ENCODE data around the gene B3GALT2. TPM values are rescaled to one million over a fixed set of nuclear protein-coding genes. Genes with fewer than 3 reads are reported as not detected.

The B3GALT2 gene
- total and polyA plus RNA-seq, 2 of the 13 experiments (the other 11 are each of a cell fraction or from before 2014, with no cell fraction given) = not detected

DNA sequence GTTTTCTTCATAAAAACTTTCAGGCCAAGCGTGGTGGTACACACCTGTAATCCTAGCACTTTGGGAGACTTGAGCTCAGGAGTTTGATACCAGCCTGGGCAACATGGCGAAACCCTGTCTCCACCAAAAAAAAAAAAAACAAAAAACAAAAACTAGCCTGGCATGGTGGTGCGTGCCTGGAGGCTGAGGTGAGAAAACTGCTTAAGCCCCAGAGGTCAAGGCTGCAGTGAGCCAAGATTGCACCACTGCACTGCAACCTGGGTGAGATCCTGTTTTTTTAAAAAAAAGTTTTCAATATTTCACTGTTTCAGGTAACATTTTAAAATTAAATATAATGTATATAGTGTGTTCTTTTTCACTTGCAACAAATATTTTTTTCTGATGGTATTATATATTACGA lies 13.5 kb upstream of the B3GALT2 start:
- POLR2A ChIA-PET = no interaction called here
- Histone ChIP-seq H3K9ac (ENCODE audit: insufficient read depth, low read depth, low read length) (no peak overlapping the region), H4K20me1 (ENCODE audit: insufficient read depth, low read length) (no peaks in the 10 kb centered on the region), H3K27me3 (ENCODE audit: control insufficient read depth in 1 of 2, insufficient read depth in 2 of 2, low read length in 2 of 2) (no peaks in the 10 kb centered on the region), H2AFZ (ENCODE audit: low read length) (no peak overlapping the region), H3K9me3 (ENCODE audit: low read length) (no peaks in the 10 kb centered on the region), H3K36me3 (replicated peaks in 1 of 2; ENCODE audit: control insufficient read depth in 1 of 2, insufficient read depth in 2 of 2, low read length in 2 of 2) (no peaks in the 10 kb centered on the region; a peak in 1 of 5 replicates), H3K27ac (ENCODE audit: extremely low read length, insufficient read depth, low read length) (no peak overlapping the region), H3K4me3 (replicated peaks in 1 of 3; ENCODE audit: insufficient read depth in 1 of 3, low read depth in 2 of 3, low read length in 3 of 3) (no peak overlapping the region), H3K4me2 (ENCODE audit: low read depth, low read length) (no peak overlapping the region), H3K4me1 (ENCODE audit: insufficient read depth, low read length) (peaks cover 19% of the 10 kb centered on the region), H3K79me2 (ENCODE audit: insufficient read depth, low read length) (peaks cover 3% of the 10 kb centered on the region)
- no peak for TF ChIP-seq ZNF713 (CRISPR knock-in tag; IDR thresholded peaks at IDR 0.05)
- peak; percentile 37 for TF ChIP-seq NR2F6 (IDR thresholded peaks at IDR 0.05)
- TF ChIP-seq NR2F6 (CRISPR knock-in tag; IDR thresholded peaks at IDR 0.05) = no peak; the same call in 1 of the 2 replicates
- TF ChIP-seq RARA (CRISPR knock-in tag; IDR thresholded peaks at IDR 0.05) = 0 out of 2 replicates have a peak, but pooled peaks have one; percentile 10
- no peak for DNase-seq (ENCODE audit: low spot score)
- in situ Hi-C loops (cut with HindIII; ENCODE audit: extremely low pct_ligation_motif_present, low pct_unique_long_range_greater_than_20kb) = no loop called here
- BruUV-seq (replicated peaks) = no TSS peak
- intact Hi-C loops (cut with micrococcal nuclease; ENCODE audit: unreplicated experiment) = no loop called here
- FAIRE-seq = no peak
- ATAC-seq = no peak
- 95% methylated on average over 4 of the region's 4 CpGs for WGBS (ENCODE audit: low lambda C conversion rate)
- CTCF ChIA-PET (ENCODE audit: low intra/inter-chr PET ratio, low total read pairs) = no interaction called here

DNA sequence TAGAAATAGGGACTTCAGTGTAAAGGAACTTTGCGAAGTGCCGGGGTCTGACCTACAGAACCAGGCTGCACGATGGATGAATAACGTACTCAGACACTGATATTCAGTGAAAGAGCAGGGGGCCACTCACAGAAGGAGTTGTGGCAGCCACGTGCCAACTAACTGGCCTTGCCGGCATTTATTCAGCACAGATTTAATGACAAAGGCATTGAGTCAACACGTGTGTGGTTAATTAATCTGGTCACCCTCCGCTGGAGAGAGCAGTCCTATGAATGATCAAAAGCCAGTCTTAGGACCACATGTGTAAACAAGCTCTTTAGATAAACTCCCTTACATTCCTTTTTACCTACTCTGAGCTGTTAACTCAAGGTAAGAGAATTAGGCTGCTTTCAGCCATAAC lies 6.2 kb upstream of the B3GALT2 start:
- H3K36me3 ChIP-seq (replicated peaks in 1 of 2; ENCODE audit: control insufficient read depth in 1 of 2, insufficient read depth in 2 of 2, low read length in 2 of 2) = peaks cover 0 to 7% of the 10 kb centered on the region in 2 experiments; a peak in 2 of 5 replicates

More for the DNA sequence above, 6.2 kb upstream of the B3GALT2 start:
- ChIA-PET POLR2A (no interaction called here), CTCF (ENCODE audit: low intra/inter-chr PET ratio, low total read pairs) (no interaction called here)
- Histone ChIP-seq H3K4me1 (ENCODE audit: insufficient read depth, low read length) (peaks cover 22% of the 10 kb centered on the region), H2AFZ (ENCODE audit: low read length) (no peak overlapping the region), H4K20me1 (ENCODE audit: insufficient read depth, low read length) (no peaks in the 10 kb centered on the region), H3K9ac (ENCODE audit: insufficient read depth, low read depth, low read length) (no peak overlapping the region), H3K27me3 (ENCODE audit: control insufficient read depth in 1 of 2, insufficient read depth in 2 of 2, low read length in 2 of 2) (no peaks in the 10 kb centered on the region), H3K9me3 (ENCODE audit: low read length) (peaks cover 10% of the 10 kb centered on the region), H3K27ac (ENCODE audit: extremely low read length, insufficient read depth, low read length) (no peak overlapping the region), H3K79me2 (ENCODE audit: insufficient read depth, low read length) (peaks cover 20% of the 10 kb centered on the region), H3K4me3 (replicated peaks in 1 of 3; ENCODE audit: insufficient read depth in 1 of 3, low read depth in 2 of 3, low read length in 3 of 3) (no peak overlapping the region), H3K4me2 (ENCODE audit: low read depth, low read length) (no peak overlapping the region)
- FAIRE-seq = no peak
- in situ Hi-C loops (cut with HindIII; ENCODE audit: extremely low pct_ligation_motif_present, low pct_unique_long_range_greater_than_20kb) (no loop called here), intact Hi-C loops (cut with micrococcal nuclease; ENCODE audit: unreplicated experiment) (no loop called here)
- ATAC-seq = no peak
- BruUV-seq (replicated peaks) = no TSS peak
- WGBS (ENCODE audit: low lambda C conversion rate) = 98% methylated on average over 8 of the region's 8 CpGs
- TF ChIP-seq MZF1 (CRISPR knock-in tag; IDR thresholded peaks at IDR 0.05; ENCODE audit: borderline replicate concordance) (no peak), ZNF253 (CRISPR knock-in tag; IDR thresholded peaks at IDR 0.05; ENCODE audit: borderline replicate concordance) (peak; percentile 93)
- no peak for DNase-seq (ENCODE audit: low spot score)

All from HepG2 (cell line).